Nephron (organoid): ENCODE measurements around the gene FSTL5.
A peak's percentile ranks its signal among the peaks of the same experiment; 100 is the strongest.

Experiments used
- H3K27ac Mint-ChIP-seq, 3 experiments: 2 replicates each; pipeline ENCODE4 v1.8.0; 2020; ENCODE audit warnings: mixed read lengths in 3 of 3, mild to moderate bottlenecking in 2 of 3, moderate library complexity in 1 of 3
- H3K27me3 Mint-ChIP-seq: 2 replicates; pipeline ENCODE4 v1.8.0; 2021; ENCODE audit warnings: low read depth, mild to moderate bottlenecking, moderate library complexity, mixed read lengths
- H3K36me3 Mint-ChIP-seq: 2 replicates; pipeline ENCODE4 v1.8.0; 2020; ENCODE audit warnings: low read depth, mixed read lengths
- H3K4me1 Mint-ChIP-seq: 2 replicates; pipeline ENCODE4 v1.8.0; 2020; ENCODE audit warnings: mixed read lengths
- H3K4me3 Mint-ChIP-seq, 3 experiments: 2 replicates each; pipeline ENCODE4 v1.8.0; 2020; ENCODE audit warnings: mild to moderate bottlenecking in 3 of 3, mixed read lengths in 3 of 3, moderate library complexity in 2 of 3
- H3K9me3 Mint-ChIP-seq: 2 replicates; pipeline ENCODE4 v1.8.0; 2020; ENCODE audit warnings: mixed read lengths
- CTCF ChIP-seq, 3 experiments: fragments of 200-600 bp; sonication (generic); IDR thresholded peaks; one replicate each; pipeline ENCODE4 v1.5.0; 2021; ENCODE audit warnings: antibody characterized with exemption in 3 of 3; ENCODE audit not compliant: unreplicated experiment in 3 of 3

The FSTL5 gene

GRCh38 chr4:161359491-161359890, 804.3 kb downstream of the FSTL5 start:
- Mint-ChIP-seq H3K9me3 (peaks cover 2% of the 10 kb centered on the region), H3K4me1 (no peaks in the 10 kb centered on the region), H3K36me3 (no peaks in the 10 kb centered on the region), H3K27me3 (no peaks in the 10 kb centered on the region), H3K4me3 (no peak overlapping the region), H3K27ac (no peak overlapping the region)
- no peak for TF ChIP-seq CTCF (IDR thresholded peaks at IDR 0.05; ENCODE audit: unreplicated experiment in 3 of 3)

DNA sequence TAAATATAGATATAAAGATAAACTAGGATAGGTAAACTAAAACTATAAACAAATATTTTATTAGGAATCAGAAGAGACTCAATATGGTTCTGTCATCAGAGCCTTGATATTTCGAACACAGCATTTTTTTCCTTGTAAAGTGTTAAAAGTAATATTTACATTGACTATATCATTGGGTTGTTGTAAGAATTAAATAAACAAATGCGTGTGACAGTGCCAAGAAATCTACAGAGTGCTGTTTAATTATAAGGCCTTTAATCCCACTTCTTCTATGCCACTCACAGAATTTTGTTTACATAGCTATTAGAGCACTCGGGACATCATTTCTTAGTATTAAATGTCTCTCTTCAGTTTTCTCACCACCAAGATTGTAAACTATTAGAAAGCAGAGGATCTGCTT, 807.4 kb downstream of the FSTL5 start:
- H3K9me3 Mint-ChIP-seq, result peaks cover 2% of the 10 kb centered on the region
- no peak overlapping the region for H3K27ac Mint-ChIP-seq
- H3K27me3 Mint-ChIP-seq, result no peaks in the 10 kb centered on the region
- TF ChIP-seq CTCF (IDR thresholded peaks at IDR 0.05; ENCODE audit: unreplicated experiment in 3 of 3), result no peak
- no peaks in the 10 kb centered on the region for H3K36me3 Mint-ChIP-seq
- no peaks in the 10 kb centered on the region for H3K4me1 Mint-ChIP-seq
- no peak overlapping the region for H3K4me3 Mint-ChIP-seq

DNA sequence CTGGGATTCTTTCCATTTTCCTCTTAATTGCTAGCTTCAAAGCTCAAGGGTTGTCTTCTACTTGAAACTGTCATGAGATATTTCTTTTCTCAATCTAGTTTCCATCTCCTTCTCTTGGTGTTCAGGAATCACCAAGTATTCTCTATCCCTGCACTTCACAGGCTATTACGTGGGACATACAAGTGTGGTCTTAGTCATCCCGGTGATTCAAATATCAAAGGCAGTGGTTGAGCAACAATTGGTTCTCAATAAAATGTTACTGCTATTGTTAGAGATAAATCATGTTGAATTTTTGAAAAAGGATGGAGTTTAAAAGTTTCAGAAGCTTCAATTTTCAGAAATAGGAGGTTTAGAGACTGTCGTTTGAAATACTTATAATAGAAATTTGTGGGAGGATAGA, 812.9 kb downstream of the FSTL5 start:
- H3K27ac Mint-ChIP-seq, result no peak overlapping the region
- TF ChIP-seq CTCF (IDR thresholded peaks at IDR 0.05; ENCODE audit: unreplicated experiment in 3 of 3), result no peak
- no peaks in the 10 kb centered on the region for H3K27me3 Mint-ChIP-seq
- no peaks in the 10 kb centered on the region for H3K36me3 Mint-ChIP-seq
- H3K4me1 Mint-ChIP-seq, result no peaks in the 10 kb centered on the region
- peaks cover 12% of the 10 kb centered on the region for H3K9me3 Mint-ChIP-seq
- no peak overlapping the region for H3K4me3 Mint-ChIP-seq

GRCh38 chr4:161345741-161346140, 818.1 kb downstream of the FSTL5 start:
- H3K9me3 Mint-ChIP-seq, result peaks cover 12% of the 10 kb centered on the region

GRCh38 chr4:161343569-161343950, 820.2 kb downstream of the FSTL5 start:
- H3K4me3 Mint-ChIP-seq, result no peak overlapping the region
- no peaks in the 10 kb centered on the region for H3K36me3 Mint-ChIP-seq
- H3K9me3 Mint-ChIP-seq, result no peaks in the 10 kb centered on the region
- TF ChIP-seq CTCF (IDR thresholded peaks at IDR 0.05; ENCODE audit: unreplicated experiment in 3 of 3), result no peak
- peaks cover 7% of the 10 kb centered on the region for H3K4me1 Mint-ChIP-seq
- H3K27ac Mint-ChIP-seq, result no peak overlapping the region
- no peaks in the 10 kb centered on the region for H3K27me3 Mint-ChIP-seq

More at GRCh38 chr4:161345741-161346140, 818.1 kb downstream of the FSTL5 start:
- H3K36me3 Mint-ChIP-seq, result no peaks in the 10 kb centered on the region
- peaks cover 7% of the 10 kb centered on the region for H3K4me1 Mint-ChIP-seq
- no peak for TF ChIP-seq CTCF (IDR thresholded peaks at IDR 0.05; ENCODE audit: unreplicated experiment in 3 of 3)
- H3K27ac Mint-ChIP-seq, result peak overlapping the region in 1 of 3 experiments; percentile 42
- H3K4me3 Mint-ChIP-seq, result no peak overlapping the region
- no peaks in the 10 kb centered on the region for H3K27me3 Mint-ChIP-seq

- Mint-ChIP-seq H3K27ac (no peak overlapping the region), H3K4me3 (no peak overlapping the region), H3K27me3 (no peaks in the 10 kb centered on the region), H3K36me3 (no peaks in the 10 kb centered on the region), H3K4me1 (peaks cover 7% of the 10 kb centered on the region), H3K9me3 (no peaks in the 10 kb centered on the region)
- TF ChIP-seq CTCF (IDR thresholded peaks at IDR 0.05; ENCODE audit: unreplicated experiment in 3 of 3), result no peak
These were observed 820.8 kb downstream of the FSTL5 start for GRCh38 chr4:161342881-161343568.
